Measurements from ENCODE around the gene ZNF141.
A peak's percentile ranks its signal among the peaks of the same experiment; 100 is the strongest.
"Not testable (repeated sequence)": the region's sequence is repeated elsewhere in the genome, so short reads cannot be mapped to it uniquely, and the experiment has no call there.

The ZNF141 gene

GRCh38 chr4:337143-337931 is at the start of gene ZNF141:
ZNF141 (plus strand) TSS chr4:337814; CDS start chr4:337984, 170 bp downstream.
- DNase-seq = peak; percentile 95 to 96 (median 96)

- DNase-seq = no peak
These were observed 48.7 kb upstream of the ZNF141 start for GRCh38 chr4:288891-289290.

GRCh38 chr4:294732-295131 is 42.9 kb upstream of the ZNF141 start:
- no peak for DNase-seq

GRCh38 chr4:302381-302780 is 35.2 kb upstream of the ZNF141 start:
- DNase-seq = no peak

DNA sequence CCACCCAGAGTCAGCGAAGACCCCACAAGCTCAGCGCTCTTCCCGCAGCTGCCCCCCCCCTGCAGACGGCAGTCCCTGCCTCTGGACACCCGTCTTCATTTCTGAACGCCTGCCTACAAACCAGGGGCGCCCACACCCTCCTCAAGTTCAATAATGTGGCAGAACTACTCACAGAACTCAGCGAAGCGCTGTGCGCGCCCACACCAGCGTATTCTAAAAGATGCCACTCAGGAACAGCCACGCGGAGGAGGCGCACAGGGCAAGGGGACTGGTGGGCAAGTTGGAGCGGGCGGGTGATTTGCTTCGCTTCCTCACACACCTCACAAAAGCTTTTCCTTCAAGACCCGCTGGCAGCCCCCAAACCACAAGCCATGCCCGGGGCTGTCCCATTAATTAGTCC is 33.1 kb upstream of the ZNF141 start:
- DNase-seq = not testable (repeated sequence)

DNA sequence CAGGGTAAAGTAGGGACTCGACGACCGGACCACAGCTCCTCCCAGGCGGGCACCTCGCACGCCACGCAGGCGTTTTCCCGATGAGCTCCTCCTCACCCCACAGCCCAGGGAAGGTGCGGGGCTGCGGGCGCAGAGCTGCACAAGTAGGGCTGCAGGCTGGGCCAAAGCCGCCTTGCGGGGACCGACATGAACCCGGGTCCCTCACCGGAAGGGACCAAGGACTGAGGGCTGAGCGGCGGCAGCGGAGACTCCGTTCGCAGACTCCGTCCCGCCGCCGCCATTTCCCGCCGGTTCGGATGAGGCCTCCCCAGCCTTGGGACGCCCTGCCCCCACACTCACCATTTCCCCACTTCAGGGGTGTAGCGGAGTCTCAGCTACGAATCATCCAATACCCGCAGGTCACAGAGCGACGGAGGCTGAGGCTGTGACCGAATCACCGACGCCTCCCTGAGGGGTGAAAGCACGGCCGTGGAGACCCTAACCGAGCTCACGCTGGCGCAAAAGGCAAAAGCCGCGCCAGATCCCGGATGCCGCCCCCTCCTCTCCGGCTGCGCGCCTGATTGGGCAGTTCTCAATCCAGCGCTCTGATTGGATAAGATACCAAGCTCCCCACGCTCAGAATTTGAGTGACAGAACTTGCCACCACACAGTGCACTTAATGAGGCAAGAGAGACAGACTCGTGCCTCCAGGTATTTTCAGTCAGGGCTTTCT is 32.5 kb upstream of the ZNF141 start, which contains the start of gene ZNF732:
TSS of gene ZNF732 (minus strand) at position 506 of the 712 bp plus-strand sequence. CDS start at position 342, 164 bp downstream.
- no peak for DNase-seq

DNA sequence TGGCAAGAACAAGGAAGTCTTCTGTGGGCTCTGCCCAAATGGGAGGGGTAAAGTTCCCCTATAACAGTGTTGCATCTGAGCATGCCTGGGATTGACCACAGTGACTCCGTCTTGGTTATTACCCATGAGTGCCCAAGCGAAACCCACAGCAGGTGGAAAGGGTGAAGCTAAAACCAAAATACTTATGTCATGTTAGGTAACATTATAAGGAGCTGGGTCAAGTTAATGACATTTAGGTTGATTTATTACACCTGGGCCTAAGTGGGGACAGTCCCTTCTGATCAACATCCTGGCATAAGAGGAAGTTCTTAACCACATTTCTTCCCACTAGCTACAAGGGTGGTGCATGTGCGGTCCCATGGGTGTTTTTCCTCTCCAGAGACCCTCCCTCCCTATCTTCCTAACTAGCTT is 31.1 kb upstream of the ZNF141 start:
- no peak for DNase-seq

DNA sequence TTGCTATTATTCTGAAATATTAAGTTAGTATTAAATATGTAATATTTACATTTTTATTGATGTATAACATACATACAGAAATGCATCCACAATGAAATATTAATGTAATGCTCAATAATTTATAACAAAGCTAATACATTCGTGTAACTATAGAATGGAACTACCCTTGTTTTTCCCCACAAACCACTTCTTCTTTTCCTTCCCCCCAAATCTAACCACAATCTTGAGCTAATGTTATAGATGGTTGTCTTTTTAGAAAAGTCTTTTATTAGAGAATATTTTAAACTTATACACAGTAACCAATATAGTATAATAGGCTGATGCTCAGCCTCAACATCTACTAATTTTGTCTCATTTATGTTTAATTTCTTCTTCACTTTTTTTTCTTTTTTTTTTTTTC is 27.8 kb upstream of the ZNF141 start:
- DNase-seq = peak in 1 of 3 donors; percentile 1

DNA sequence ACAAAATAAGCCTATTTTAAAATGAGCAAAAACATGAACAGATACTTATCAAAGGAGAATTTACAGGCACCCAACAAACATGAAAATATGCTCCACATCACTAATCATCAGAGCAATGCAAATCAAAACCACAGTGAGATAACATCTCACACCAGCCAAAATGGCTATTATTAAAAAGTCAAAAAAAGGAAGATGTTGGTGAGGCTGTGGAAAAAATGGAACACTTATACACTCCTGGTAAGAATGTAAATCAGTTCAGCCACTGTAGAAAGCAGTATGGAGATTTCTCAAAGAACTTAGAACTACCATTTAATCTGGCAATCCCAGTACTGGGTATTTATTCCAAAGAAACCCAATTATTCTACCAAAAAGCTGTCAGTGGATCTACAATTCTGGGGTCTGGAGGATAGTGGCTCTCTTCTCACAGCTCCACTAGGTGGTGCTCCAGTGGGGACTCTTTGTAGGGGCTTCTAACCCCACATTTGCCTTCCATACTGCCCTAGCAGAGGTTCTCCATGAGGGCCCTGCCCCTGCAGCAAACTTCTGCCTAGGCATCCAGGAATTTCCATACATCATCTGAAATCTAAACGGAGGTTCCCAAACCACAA is 23.2 kb upstream of the ZNF141 start:
- DNase-seq = no peak

DNA sequence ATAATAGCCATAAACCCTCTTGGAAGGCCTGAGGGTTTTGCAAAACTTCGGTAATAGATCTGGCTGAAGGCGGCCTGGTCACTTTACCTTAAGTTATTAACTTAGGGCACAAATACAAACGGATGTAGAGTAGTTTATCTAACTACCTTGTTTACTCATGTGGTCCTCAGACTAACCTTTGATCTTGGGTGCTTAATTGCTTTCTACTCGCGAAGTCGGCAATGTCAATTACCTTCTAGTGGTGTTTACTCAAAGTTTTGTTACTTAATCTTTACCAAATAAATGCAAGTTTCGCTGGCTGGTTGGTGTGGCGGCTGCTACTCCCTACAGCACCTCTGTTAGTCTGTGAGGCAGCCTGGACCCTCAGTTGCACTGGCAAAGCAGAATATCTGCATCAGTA is 8.9 kb upstream of the ZNF141 start:
- no peak for DNase-seq

- DNase-seq = no peak
These were observed 2.1 kb upstream of the ZNF141 start for GRCh38 chr4:335515-335914.

DNA sequence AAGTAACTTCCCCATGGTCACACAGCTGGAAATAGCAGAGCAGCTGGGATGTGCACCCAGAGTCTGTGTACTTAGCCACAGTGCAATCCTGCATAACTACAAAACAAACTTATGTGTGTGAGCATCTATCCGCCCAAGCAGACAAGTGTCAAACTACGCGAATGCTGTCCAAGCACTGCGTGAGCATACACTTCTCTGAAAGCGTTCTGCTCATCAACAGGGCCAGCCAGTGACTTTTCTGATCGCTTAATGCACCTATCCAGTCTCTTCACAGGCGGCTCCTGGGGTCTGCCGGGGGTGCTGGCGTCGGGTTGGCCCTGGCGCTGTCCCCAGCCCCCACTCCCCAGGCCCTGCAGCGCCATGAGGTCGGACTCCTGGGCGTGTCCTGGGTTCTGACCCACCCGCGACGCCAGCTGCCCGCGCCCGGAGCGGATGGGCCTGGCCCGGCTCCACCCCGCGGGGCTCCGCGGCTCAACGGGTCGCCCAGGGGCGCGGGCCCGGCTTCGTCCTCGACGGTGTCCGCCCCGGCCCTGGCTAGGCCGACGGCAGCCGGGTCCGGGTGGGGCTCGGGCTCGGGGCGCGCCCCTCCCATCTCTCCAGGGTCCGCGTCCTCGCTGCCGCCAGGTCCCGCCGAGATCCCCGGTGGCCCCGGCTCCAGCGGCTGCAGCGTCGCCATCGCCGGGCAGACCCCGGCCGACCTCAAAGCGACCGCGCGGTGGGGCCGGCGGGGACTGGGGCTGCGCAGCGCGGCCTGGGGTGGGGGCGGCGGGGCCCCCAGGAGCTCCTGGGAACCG is 1.3 kb upstream of the ZNF141 start:
- DNase-seq = peak in 1 of 3 donors; percentile 17

DNA sequence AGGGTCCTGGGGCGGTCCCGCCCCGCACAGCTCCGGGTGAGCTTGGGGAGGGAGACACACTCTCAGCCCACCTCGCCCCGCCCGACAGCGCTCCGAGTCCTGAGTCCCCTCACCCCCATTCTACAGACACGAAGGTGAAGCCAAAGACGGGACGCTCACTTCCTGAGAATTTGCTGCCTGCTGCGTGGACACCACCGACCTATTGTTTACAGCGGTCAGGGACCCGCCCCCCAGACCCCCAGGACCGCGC is 796 bp upstream of the ZNF141 start:
- no peak for DNase-seq

GRCh38 chr4:337932-338758 is 531 bp downstream of the ZNF141 start:
- peak; percentile 34 to 64 (median 42) for DNase-seq

GRCh38 chr4:338759-339097 is 1.1 kb downstream of the ZNF141 start:
- no peak for DNase-seq

GRCh38 chr4:340011-340410 is 2.4 kb downstream of the ZNF141 start:
- DNase-seq = no peak

DNA sequence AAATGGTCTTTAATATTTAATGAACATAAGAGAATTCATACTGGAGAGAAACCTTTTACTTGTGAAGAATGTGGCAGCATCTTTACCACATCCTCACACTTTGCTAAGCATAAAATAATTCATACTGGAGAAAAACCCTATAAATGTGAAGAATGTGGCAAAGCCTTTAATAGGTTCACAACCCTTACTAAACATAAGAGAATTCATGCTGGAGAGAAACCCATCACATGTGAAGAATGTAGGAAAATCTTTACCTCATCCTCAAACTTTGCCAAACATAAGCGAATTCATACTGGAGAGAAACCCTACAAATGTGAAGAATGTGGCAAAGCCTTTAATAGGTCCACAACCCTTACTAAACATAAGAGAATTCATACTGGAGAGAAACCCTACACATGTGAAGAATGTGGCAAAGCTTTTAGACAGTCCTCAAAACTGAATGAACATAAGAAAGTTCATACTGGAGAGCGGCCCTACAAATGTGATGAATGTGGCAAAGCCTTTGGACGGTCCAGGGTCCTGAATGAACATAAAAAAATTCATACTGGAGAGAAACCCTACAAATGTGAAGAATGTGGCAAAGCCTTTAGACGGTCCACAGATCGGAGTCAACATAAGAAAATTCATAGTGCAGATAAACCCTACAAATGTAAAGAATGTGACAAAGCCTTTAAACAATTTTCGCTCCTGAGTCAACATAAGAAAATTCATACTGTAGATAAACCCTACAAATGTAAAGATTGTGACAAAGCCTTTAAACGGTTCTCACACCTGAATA is 35.6 kb downstream of the ZNF141 start:
- no peak for DNase-seq

DNA sequence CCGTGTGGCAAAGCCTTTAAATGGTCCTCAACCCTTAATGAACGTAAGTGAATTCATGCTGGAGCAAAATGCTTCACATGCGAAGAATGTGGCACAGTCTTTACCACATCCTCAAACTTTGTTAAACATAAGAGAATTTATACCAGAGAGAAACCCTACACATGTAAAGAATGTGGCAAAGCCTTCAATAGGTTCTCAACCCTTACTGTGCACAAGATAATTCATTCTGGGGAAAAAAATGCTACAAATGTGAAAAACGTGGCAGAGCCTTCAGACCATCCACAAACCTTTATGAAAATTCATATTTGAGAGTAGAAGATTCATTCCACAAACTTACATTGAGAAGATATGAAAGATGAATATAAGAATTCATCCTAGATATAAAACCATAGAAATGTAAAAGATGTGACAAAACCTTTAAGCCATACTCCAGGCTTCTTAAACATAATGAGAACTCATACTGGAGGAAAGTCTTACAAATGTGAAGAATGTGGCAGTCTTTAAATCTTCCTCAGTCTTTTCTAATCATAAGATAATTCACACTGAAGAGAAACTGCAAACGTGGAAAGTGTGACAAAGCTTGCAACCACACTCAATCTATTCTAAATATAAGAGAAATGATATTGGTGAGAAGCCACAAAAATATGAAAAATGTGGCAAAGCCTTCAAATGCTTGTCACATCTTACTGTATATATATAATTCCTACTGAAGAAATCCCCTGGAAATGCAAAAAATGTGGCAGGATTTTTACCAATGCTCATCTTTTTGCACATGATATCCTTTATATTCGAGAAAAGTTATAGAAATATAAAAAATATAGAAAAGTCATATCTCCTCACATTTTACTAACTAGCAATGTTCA is 36.9 kb downstream of the ZNF141 start:
- no peak for DNase-seq

DNA sequence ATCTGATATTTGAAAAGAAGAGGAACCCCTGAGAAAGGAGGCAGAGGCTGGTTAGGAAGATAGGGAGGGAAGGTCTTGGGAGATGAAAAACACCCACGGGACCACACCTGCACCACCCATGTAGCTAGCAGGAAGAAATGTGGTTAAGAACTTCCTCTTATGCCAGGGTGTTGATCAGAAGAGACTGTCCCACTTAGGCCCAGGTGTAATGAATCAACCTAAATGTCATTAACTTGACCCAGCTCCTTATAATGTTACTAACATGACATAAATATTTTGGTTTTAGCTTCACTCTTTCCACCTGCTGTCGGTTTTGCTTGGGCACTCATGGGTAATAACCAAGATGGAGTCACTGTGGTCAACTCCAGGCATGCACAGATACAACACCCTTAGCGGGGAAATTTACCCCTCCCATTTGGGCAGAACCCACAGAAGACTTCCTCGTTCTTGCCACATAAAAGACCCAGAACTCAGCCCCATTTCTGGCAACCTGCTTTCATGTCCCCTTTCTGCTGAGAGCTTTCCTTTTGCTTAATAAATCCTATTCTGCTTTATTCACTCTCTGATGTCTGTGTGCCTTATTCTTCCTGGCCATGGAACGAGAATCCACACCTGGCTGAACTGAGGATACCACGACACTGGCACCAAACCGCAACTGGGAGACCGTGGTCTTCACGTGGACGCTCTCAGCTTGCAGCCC is 46.8 kb downstream of the ZNF141 start:
- no peak for DNase-seq

All from suppressor macrophage treated with lipopolysaccharide for 1 hour (primary cell).